H1 (cell line): ENCODE results near the gene KCNN1. TPM values are rescaled to one million over a fixed set of nuclear protein-coding genes. Genes with fewer than 3 reads are reported as not detected.

Experiments used
- CTCF ChIA-PET: fragments of 300-600 bp; sonication (Branson Sonifier 250); formaldehyde crosslinking; loops from one replicate; lab custom pipeline; 2021; ENCODE audit not compliant: partially characterized antibody; lab: Charles Lee
- POLR2A ChIA-PET: fragments of 300-600 bp; sonication (Branson Sonifier 250); formaldehyde crosslinking; loops from one replicate; lab custom pipeline; 2021; ENCODE audit warnings: inconsistent platforms; ENCODE audit not compliant: partially characterized antibody; lab: Charles Lee
- DNase-seq, 2 experiments: peaks; one replicate each; pipeline versions ENCODE4 v3.0.0 to v3.0.0-alpha.2; 2010 to 2022; ENCODE audit warnings: low spot score in 2 of 2, low read depth in 1 of 2, mixed read lengths in 1 of 2
- FAIRE-seq: peaks from 2 replicates; lab custom pipeline; 2011; peaks lifted over from hg19 to GRCh38; lab: Jason Lieb, UNC
- H2AFZ ChIP-seq: 2 replicates; pipeline ENCODE4 v1.8.1; 2012; ENCODE audit warnings: low read length, inconsistent platforms
- H2AK5ac ChIP-seq: 2 replicates; pipeline ENCODE4 v1.6.1; 2013; ENCODE audit warnings: low read depth, low read length
- H2BK120ac ChIP-seq: replicated peaks from 2 replicates; pipeline ENCODE3; 2013; ENCODE audit warnings: low read depth, low read length, inconsistent platforms
- H2BK12ac ChIP-seq: 2 replicates; pipeline ENCODE4 v1.6.1; 2013; ENCODE audit warnings: low read depth, low read length
- H2BK15ac ChIP-seq: 2 replicates; pipeline ENCODE4 v1.6.1; 2013; ENCODE audit warnings: low read length
- H2BK20ac ChIP-seq: 2 replicates; pipeline ENCODE4 v1.6.1; 2013; ENCODE audit warnings: low read length
- H2BK5ac ChIP-seq: 2 replicates; pipeline ENCODE4 v1.6.1; 2013; ENCODE audit warnings: low read depth, low read length
- H3K14ac ChIP-seq: 2 replicates; pipeline ENCODE4 v1.6.1; 2013; ENCODE audit warnings: inconsistent platforms; ENCODE audit not compliant: insufficient read length
- H3K18ac ChIP-seq: 2 replicates; pipeline ENCODE4 v1.6.1; 2013; ENCODE audit warnings: low read length; ENCODE audit errors: extremely low read depth
- H3K23ac ChIP-seq: 2 replicates; pipeline ENCODE4 v1.6.1; 2013; ENCODE audit warnings: inconsistent platforms; ENCODE audit not compliant: insufficient read length
- H3K23me2 ChIP-seq: 2 replicates; pipeline ENCODE4 v1.6.1; 2013; ENCODE audit warnings: low read depth, low read length
- H3K27ac ChIP-seq: 2 replicates; pipeline ENCODE4 v1.6.1; 2011; ENCODE audit warnings: low read depth, low read length, inconsistent platforms
- H3K27me3 ChIP-seq, 4 experiments: replicated peaks in 1 of 4; 1 replicate in 1 of 4; 2 replicates in 3 of 4; pipeline versions ENCODE4 v1.6.1 to v1.8.1; 2011 to 2013; ENCODE audit warnings: low read length in 3 of 4, mild to moderate bottlenecking in 3 of 4, inconsistent platforms in 2 of 4, mixed read lengths in 2 of 4, moderate library complexity in 1 of 4; ENCODE audit not compliant: control insufficient read depth in 3 of 4, insufficient read depth in 3 of 4; ENCODE audit errors: extremely low read depth in 1 of 4
- H3K36me3 ChIP-seq, 4 experiments: 2 replicates each; pipeline versions ENCODE4 v1.6.1 to v1.8.1; 2011 to 2013; ENCODE audit warnings: mild to moderate bottlenecking in 4 of 4, low read length in 3 of 4, moderate library complexity in 2 of 4, control low read depth in 1 of 4, inconsistent platforms in 1 of 4; ENCODE audit not compliant: insufficient read depth in 4 of 4, control insufficient read depth in 2 of 4
- H3K4ac ChIP-seq: replicated peaks from 2 replicates; pipeline ENCODE3; 2013; ENCODE audit warnings: low read length, low read depth, mixed read lengths, inconsistent platforms; ENCODE audit not compliant: insufficient read length
- H3K4me1 ChIP-seq, 4 experiments: replicated peaks in 1 of 4; 1 replicate in 1 of 4; 2 replicates in 3 of 4; pipeline versions ENCODE4 v1.6.1 to v1.8.1; 2011 to 2013; ENCODE audit warnings: low read length in 3 of 4, inconsistent platforms in 2 of 4, mixed read lengths in 1 of 4; ENCODE audit not compliant: insufficient read depth in 4 of 4, control insufficient read depth in 3 of 4
- H3K4me2 ChIP-seq, 2 experiments: 2 replicates each; pipeline versions ENCODE4 v1.6.1 to v1.8.1; 2011 to 2013; ENCODE audit warnings: low read depth in 2 of 2, low read length in 2 of 2, control low read depth in 1 of 2, inconsistent platforms in 1 of 2, mild to moderate bottlenecking in 1 of 2; ENCODE audit not compliant: insufficient read depth in 1 of 2
- H3K4me3 ChIP-seq, 4 experiments: fragments of 200-600, 300-600 bp in 1 of 4; sonication (generic), shearing (Covaris generic), sonication (Bioruptor Twin) in 1 of 4; 2 replicates each; pipeline versions ENCODE4 v1.5.1 to v1.8.1; 2011 to 2016; ENCODE audit warnings: low read length in 4 of 4, low read depth in 3 of 4, control low read depth in 2 of 4, inconsistent platforms in 2 of 4, mild to moderate bottlenecking in 2 of 4, mixed read lengths in 1 of 4, moderate library complexity in 1 of 4; ENCODE audit not compliant: insufficient read depth in 2 of 4; ENCODE audit errors: extremely low read depth in 1 of 4
- H3K56ac ChIP-seq: replicated peaks from 2 replicates; pipeline ENCODE3; 2013; ENCODE audit warnings: low read depth, mild to moderate bottlenecking, mixed read lengths, low read length, inconsistent platforms; ENCODE audit not compliant: insufficient read length
- H3K79me1 ChIP-seq: 2 replicates; pipeline ENCODE4 v1.6.1; 2013; ENCODE audit warnings: low read depth, low read length, control low read depth
- H3K79me2 ChIP-seq, 2 experiments: 2 replicates each; pipeline versions ENCODE4 v1.6.1 to v1.8.1; 2012 to 2013; ENCODE audit warnings: low read length in 2 of 2, mild to moderate bottlenecking in 2 of 2, inconsistent platforms in 1 of 2; ENCODE audit not compliant: insufficient read depth in 2 of 2, control insufficient read depth in 1 of 2
- H3K9ac ChIP-seq, 4 experiments: replicated peaks in 1 of 4; 1 replicate in 1 of 4; 2 replicates in 3 of 4; pipeline versions ENCODE4 v1.6.1 to v1.8.1; 2011 to 2013; ENCODE audit warnings: low read depth in 3 of 4, low read length in 3 of 4, control low read depth in 2 of 4, mild to moderate bottlenecking in 2 of 4, moderate library complexity in 2 of 4, inconsistent platforms in 1 of 4; ENCODE audit errors: extremely low read depth in 1 of 4
- H3K9me3 ChIP-seq, 2 experiments: 2 replicates each; pipeline versions ENCODE4 v1.6.1 to v1.8.1; 2012 to 2013; ENCODE audit warnings: mild to moderate bottlenecking in 2 of 2, moderate library complexity in 2 of 2, control low read depth in 1 of 2, inconsistent platforms in 1 of 2, low read depth in 1 of 2, low read length in 1 of 2, mixed read lengths in 1 of 2; ENCODE audit not compliant: insufficient read depth in 2 of 2
- H4K20me1 ChIP-seq, 2 experiments: replicated peaks in 1 of 2; 2 replicates each; pipeline versions ENCODE3 to v1.8.1; 2011 to 2013; ENCODE audit warnings: inconsistent platforms in 2 of 2, low read length in 2 of 2, mild to moderate bottlenecking in 1 of 2; ENCODE audit not compliant: insufficient read depth in 2 of 2, control insufficient read depth in 1 of 2
- H4K5ac ChIP-seq: 2 replicates; pipeline ENCODE4 v1.6.1; 2013; ENCODE audit warnings: low read length, low read depth, mixed read lengths, inconsistent platforms; ENCODE audit not compliant: insufficient read length
- H4K8ac ChIP-seq: 2 replicates; pipeline ENCODE4 v1.8.0; 2013; ENCODE audit warnings: mild to moderate bottlenecking, moderate library complexity, low read length, inconsistent platforms; ENCODE audit not compliant: insufficient read depth; ENCODE audit errors: extremely low read depth
- H4K91ac ChIP-seq: replicated peaks from 2 replicates; pipeline ENCODE3; 2013; ENCODE audit warnings: low read length, mixed read lengths, inconsistent platforms; ENCODE audit not compliant: insufficient read length
- CEBPB ChIP-seq: IDR thresholded peaks from 2 replicates; pipeline ENCODE4 v1.6.1; 2012; ENCODE audit warnings: low read depth, low read length
- RAD21 ChIP-seq, 2 experiments: IDR thresholded peaks in 1 of 2; conservative IDR thresholded peaks in 1 of 2; 2 replicates each; pipeline ENCODE4 v1.6.1; 2011; ENCODE audit warnings: low read depth in 2 of 2, low read length in 2 of 2, improper control_type of control experiment in 1 of 2, inconsistent platforms in 1 of 2, mild to moderate bottlenecking in 1 of 2, moderate library complexity in 1 of 2
- RFX5 ChIP-seq: IDR thresholded peaks from 2 replicates; pipeline ENCODE4 v1.6.1; 2011; ENCODE audit warnings: low read depth, low read length, improper control_type of control experiment, borderline replicate concordance
- SP2 ChIP-seq: IDR thresholded peaks from 2 replicates; pipeline ENCODE4 v1.6.1; 2012; ENCODE audit warnings: mild to moderate bottlenecking, low read length, inconsistent platforms
- WGBS, 2 experiments: shearing (Covaris generic) in 1 of 2; methylation state at CpG; one replicate each; pipeline versions ENCODE4 v1.1.6 to v1.1.7; 2013 to 2015; ENCODE audit warnings: low lambda C conversion rate in 2 of 2, mixed read lengths in 2 of 2, inconsistent platforms in 1 of 2, low coverage in 1 of 2, missing lambda C conversion rate in 1 of 2; ENCODE audit not compliant: insufficient replicate concordance in 2 of 2, insufficient coverage in 1 of 2, insufficient read length in 1 of 2; ENCODE audit errors: extremely low coverage in 1 of 2, missing lambda C conversion rate in 1 of 2; 5-methylcytosine and 5-hydroxymethylcytosine counted together
- polyA plus RNA-seq, 7 experiments: library from polyadenylated mRNA; depleted of rRNA in 3 of 7; stranded (reverse) in 5 of 7; unstranded in 2 of 7; fragments of >200 nt in 5 of 7; fragments of 200-250 nt in 2 of 7; gene quantifications; 1 replicate in 5 of 7; 2 replicates in 1 of 7; 4 replicates in 1 of 7; pipeline versions ENCODE4 v1.2.1 to v1.2.3, GENCODE V29; 2011 to 2013; ENCODE audit warnings: missing spikeins in 2 of 7, mixed read lengths in 2 of 7
- total RNA-seq: library from RNA; stranded (reverse); fragmentation: NEBNext Ultra II Directional; extraction: Animal tissue kit (Norgen Biotek cat#: 25700); gene quantifications from 2 replicates; pipeline ENCODE4 v1.2.1, GENCODE V29; 2021

Gene KCNN1
- total and polyA plus RNA-seq, 2 of the 8 experiments (the other 6 are each of a cell fraction or from before 2014, with no cell fraction given), result 11.0 to 12.5 TPM

GRCh38 chr19:18009412-18010066, 42.6 kb downstream of the KCNN1 start:
- Histone ChIP-seq H3K4me3 (no peak overlapping the region), H2BK120ac (no peak overlapping the region), H2AK5ac (no peak overlapping the region), H3K56ac (no peak overlapping the region), H3K4me1 (peaks cover 0 to 11% (median 4%) of the 10 kb centered on the region in 4 experiments; a peak in 5 of 7 replicates), H3K18ac (no peak overlapping the region), H3K36me3 (peaks cover 0 to 2% (median 0%) of the 10 kb centered on the region in 4 experiments; a peak in 1 of 8 replicates), H2BK5ac (no peak overlapping the region), H2BK15ac (no peak overlapping the region), H3K79me2 (no peaks in the 10 kb centered on the region), H2AFZ (no peak overlapping the region), H2BK20ac (no peak overlapping the region), H4K91ac (no peak overlapping the region), H3K27me3 (no peaks in the 10 kb centered on the region; a peak in 1 of 7 replicates), H3K4me2 (no peak overlapping the region), H3K27ac (no peak overlapping the region), H4K5ac (no peak overlapping the region), H4K20me1 (no peaks in the 10 kb centered on the region), H3K4ac (no peak overlapping the region), H3K79me1 (no peaks in the 10 kb centered on the region), H4K8ac (no peak overlapping the region), H3K23me2 (peaks cover 12% of the 10 kb centered on the region), H3K9me3 (peaks cover 0 to 3% of the 10 kb centered on the region in 2 experiments; a peak in 1 of 4 replicates), H3K9ac (no peak overlapping the region), H3K23ac (no peak overlapping the region), H2BK12ac (no peak overlapping the region), H3K14ac (no peak overlapping the region)
- FAIRE-seq (no peak), DNase-seq (no peak)
- TF ChIP-seq RFX5 (no peak), SP2 (no peak), RAD21 (IDR thresholded peaks at IDR 0.05 in 1 of 2, conservative IDR thresholded peaks at IDR 0.05 in 1 of 2; ENCODE audit: low read depth in 2 of 2, low read length in 2 of 2) (no peak), CEBPB (no peak)
- ChIA-PET POLR2A (interaction anchor here (0.5 to 0.8 kb wide), 3 partner anchors 15 to 1497 kb away, joined by 3 to 4 read pairs (median 3); no protein-coding TSS in a partner anchor), CTCF (interaction anchor here (0.6 to 1.8 kb wide), 5 partner anchors 12 to 90 kb away, joined by 3 to 6 read pairs (median 3); no protein-coding TSS in a partner anchor)
- WGBS, 2 experiments, result 92% methylated on average over 35 of the region's 37 CpGs; no CpG with 5 or more reads in 1 of the 2 experiments
